GM21528 (cell line): ENCODE measurements around the gene EXOC5.
"Not testable (repeated sequence)": the region's sequence is repeated elsewhere in the genome, so short reads cannot be mapped to it uniquely, and the experiment has no call there.

Experiments used
- ATAC-seq: cut with Tn5 transposase; IDR thresholded peaks from one replicate; pipeline ENCODE4 v1.9.1; 2021; ENCODE audit warnings: mild to moderate bottlenecking, moderate library complexity; ENCODE audit not compliant: unreplicated experiment, low FRiP score

The EXOC5 gene

GRCh38 chr14:57259672-57260071 lies 9.0 kb downstream of the EXOC5 start:
- no peak for ATAC-seq

GRCh38 chr14:57258221-57258620 lies 10.5 kb downstream of the EXOC5 start:
- not testable (repeated sequence) for ATAC-seq

- ATAC-seq = peak; percentile 85
These were observed 13.8 kb downstream of the EXOC5 start for GRCh38 chr14:57254884-57255283.

- ATAC-seq = no peak
These were observed 21.6 kb downstream of the EXOC5 start for GRCh38 chr14:57246933-57247657.

GRCh38 chr14:57245941-57246340 lies 22.8 kb downstream of the EXOC5 start:
- ATAC-seq = no peak

- ATAC-seq = no peak
These were observed 24.6 kb downstream of the EXOC5 start for GRCh38 chr14:57244106-57244505.

- ATAC-seq = no peak
These were observed 25.4 kb downstream of the EXOC5 start for GRCh38 chr14:57243320-57243719.

- not testable (repeated sequence) for ATAC-seq
These were observed 28.6 kb downstream of the EXOC5 start for GRCh38 chr14:57240115-57240514.

- no peak for ATAC-seq
These were observed 36.7 kb downstream of the EXOC5 start for GRCh38 chr14:57232006-57232405.

GRCh38 chr14:57228320-57228719 lies 40.4 kb downstream of the EXOC5 start:
- ATAC-seq = not testable (repeated sequence)

- ATAC-seq = no peak
These were observed 41.6 kb downstream of the EXOC5 start for GRCh38 chr14:57227083-57227482.

- ATAC-seq = no peak
These were observed 46.8 kb downstream of the EXOC5 start for GRCh38 chr14:57221931-57222330.

- ATAC-seq = no peak
These were observed 55.8 kb downstream of the EXOC5 start for GRCh38 chr14:57212919-57213318.

GRCh38 chr14:57209561-57209960 lies 59.1 kb downstream of the EXOC5 start:
- no peak for ATAC-seq

GRCh38 chr14:57205938-57206337 lies 62.8 kb downstream of the EXOC5 start:
- ATAC-seq = no peak

- ATAC-seq = not testable (repeated sequence)
These were observed 66.0 kb downstream of the EXOC5 start for GRCh38 chr14:57202672-57203071.

GRCh38 chr14:57199921-57200320 lies 68.8 kb downstream of the EXOC5 start:
- ATAC-seq = no peak

GRCh38 chr14:57189070-57189469 lies 79.6 kb downstream of the EXOC5 start:
- ATAC-seq = no peak

- ATAC-seq = no peak
These were observed 85.8 kb downstream of the EXOC5 start for GRCh38 chr14:57182760-57183503.

- no peak for ATAC-seq
These were observed 89.4 kb downstream of the EXOC5 start for GRCh38 chr14:57179273-57179672.

GRCh38 chr14:57174466-57174865 lies 94.2 kb downstream of the EXOC5 start:
- ATAC-seq = no peak

- ATAC-seq = no peak
These were observed 96.8 kb downstream of the EXOC5 start for GRCh38 chr14:57171903-57172302.
